ENCODE results near the gene PERM1. TPM values are rescaled to one million over a fixed set of nuclear protein-coding genes. Genes with fewer than 3 reads are reported as not detected.
"Not testable (repeated sequence)": the region's sequence is repeated elsewhere in the genome, so short reads cannot be mapped to it uniquely, and the experiment has no call there.

The PERM1 gene
- total RNA-seq, 1 experiment from 2014 or later = 0.18 TPM

GRCh38 chr1:947958-948357, 33.9 kb downstream of the PERM1 start:
- intact Hi-C loops (cut with micrococcal nuclease; ENCODE audit: unreplicated experiment) = no loop called here
- no TSS peak for BruUV-seq (replicated peaks)
- H3K27ac Mint-ChIP-seq (ENCODE audit: unreplicated experiment) = no peak overlapping the region
- Histone ChIP-seq H3K4me3 (ENCODE audit: low read depth, low read length) (no peak overlapping the region), H3K9me3 (no peaks in the 10 kb centered on the region), H3K4me1 (peaks cover 2% of the 10 kb centered on the region; the same call in 1 of the 2 replicates), H3K27me3 (replicated peaks; ENCODE audit: control insufficient read depth, insufficient read depth, low read length) (no peaks in the 10 kb centered on the region), H3K36me3 (ENCODE audit: control insufficient read depth, insufficient read depth, low read length) (no peaks in the 10 kb centered on the region; the same call in none of the 2 replicates)
- peaks cover 46% of the 10 kb centered on the region for H3K36me3 Mint-ChIP-seq (ENCODE audit: insufficient read depth, unreplicated experiment)
- ChIA-PET CTCF (no interaction called here), POLR2A (no interaction called here)
- H3K9me3 Mint-ChIP-seq (ENCODE audit: unreplicated experiment) = no peaks in the 10 kb centered on the region
- no peak for DNase-seq
- H3K4me3 Mint-ChIP-seq (ENCODE audit: unreplicated experiment) = no peak overlapping the region
- no peak for TF ChIP-seq CTCF (IDR thresholded peaks at IDR 0.05; ENCODE audit: insufficient read depth in 1 of 2, low read depth in 1 of 2, low read length in 1 of 2, severe bottlenecking in 1 of 2, unreplicated experiment in 1 of 2)
- no peaks in the 10 kb centered on the region for H3K27me3 Mint-ChIP-seq (ENCODE audit: insufficient read depth, unreplicated experiment)
- no peaks in the 10 kb centered on the region for H3K4me1 Mint-ChIP-seq (ENCODE audit: low read depth, unreplicated experiment)

DNA sequence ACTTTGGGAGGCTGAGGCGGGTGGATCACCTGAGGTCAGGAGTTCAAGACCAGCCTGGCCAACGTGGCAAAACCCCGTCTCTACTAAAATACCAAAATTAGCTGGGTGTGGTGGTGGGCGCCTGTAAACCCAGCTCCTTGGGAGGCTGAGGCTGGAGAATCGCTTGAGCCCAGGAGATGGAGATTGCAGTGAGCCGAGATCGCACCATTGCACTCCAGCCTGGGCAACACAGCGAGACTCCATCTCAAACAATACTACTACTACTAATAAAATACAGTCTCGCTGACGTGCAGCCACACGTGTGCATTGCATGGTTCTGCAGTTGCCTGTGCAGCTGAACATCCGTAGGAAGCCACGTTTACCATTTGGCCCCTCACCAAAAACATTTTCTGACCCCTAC, 35.1 kb downstream of the PERM1 start:
- H3K27me3 ChIP-seq (replicated peaks; ENCODE audit: control insufficient read depth, insufficient read depth, low read length); intact Hi-C loops (cut with micrococcal nuclease; ENCODE audit: unreplicated experiment); H3K36me3 ChIP-seq (ENCODE audit: control insufficient read depth, insufficient read depth, low read length); H3K9me3 ChIP-seq; H3K4me1 Mint-ChIP-seq (ENCODE audit: low read depth, unreplicated experiment); H3K27me3 Mint-ChIP-seq (ENCODE audit: insufficient read depth, unreplicated experiment); CTCF ChIA-PET; H3K27ac Mint-ChIP-seq (ENCODE audit: unreplicated experiment); BruUV-seq (replicated peaks); DNase-seq; H3K9me3 Mint-ChIP-seq (ENCODE audit: unreplicated experiment); POLR2A ChIA-PET; H3K4me3 ChIP-seq (ENCODE audit: low read depth, low read length); H3K4me3 Mint-ChIP-seq (ENCODE audit: unreplicated experiment); H3K4me1 ChIP-seq: not testable (repeated sequence)
- H3K36me3 Mint-ChIP-seq (ENCODE audit: insufficient read depth, unreplicated experiment) = peaks cover 46% of the 10 kb centered on the region

- ChIA-PET CTCF (no interaction called here), POLR2A (no interaction called here)
- BruUV-seq (replicated peaks) = no TSS peak
- DNase-seq = no peak
- no peak for TF ChIP-seq CTCF (IDR thresholded peaks at IDR 0.05; ENCODE audit: insufficient read depth in 1 of 2, low read depth in 1 of 2, low read length in 1 of 2, severe bottlenecking in 1 of 2, unreplicated experiment in 1 of 2)
- Histone ChIP-seq H3K4me3 (ENCODE audit: low read depth, low read length) (no peak overlapping the region), H3K4me1 (peaks cover 14% of the 10 kb centered on the region), H3K9me3 (no peaks in the 10 kb centered on the region), H3K27me3 (replicated peaks; ENCODE audit: control insufficient read depth, insufficient read depth, low read length) (no peaks in the 10 kb centered on the region), H3K36me3 (ENCODE audit: control insufficient read depth, insufficient read depth, low read length) (no peaks in the 10 kb centered on the region; the same call in none of the 2 replicates)
- Mint-ChIP-seq H3K36me3 (ENCODE audit: insufficient read depth, unreplicated experiment) (peaks cover 43% of the 10 kb centered on the region), H3K27me3 (ENCODE audit: insufficient read depth, unreplicated experiment) (peaks cover 3% of the 10 kb centered on the region), H3K4me1 (ENCODE audit: low read depth, unreplicated experiment) (no peaks in the 10 kb centered on the region), H3K9me3 (ENCODE audit: unreplicated experiment) (no peaks in the 10 kb centered on the region), H3K4me3 (ENCODE audit: unreplicated experiment) (no peak overlapping the region), H3K27ac (ENCODE audit: unreplicated experiment) (peak overlapping the region; percentile 85)
- intact Hi-C loops (cut with micrococcal nuclease; ENCODE audit: unreplicated experiment) = no loop called here
These were observed 36.0 kb downstream of the PERM1 start for GRCh38 chr1:945688-946556.
